GM18909 (cell line): Measurements from ENCODE around the gene DDX31.
"Not testable (repeated sequence)": the region's sequence is repeated elsewhere in the genome, so short reads cannot be mapped to it uniquely, and the experiment has no call there.

ENCODE experiments used
- ATAC-seq: cut with Tn5 transposase; IDR thresholded peaks from one replicate; pipeline ENCODE4 v1.9.1; 2021; ENCODE audit warnings: mild to moderate bottlenecking; ENCODE audit not compliant: unreplicated experiment, poor library complexity

Gene DDX31

GRCh38 chr9:132583584-132584304 is 86.0 kb downstream of the DDX31 start:
- no peak for ATAC-seq

GRCh38 chr9:132582786-132583583 is 86.8 kb downstream of the DDX31 start:
- ATAC-seq = no peak

GRCh38 chr9:132582276-132582785 is 87.5 kb downstream of the DDX31 start, which contains the start of gene BARHL1:
BARHL1 (plus strand) TSS chr9:132582606; CDS start chr9:132582798, 192 bp downstream.
- no peak for ATAC-seq

- ATAC-seq = no peak
Measured at GRCh38 chr9:132579427-132579798, 90.4 kb downstream of the DDX31 start.

GRCh38 chr9:132578367-132578932 is 91.3 kb downstream of the DDX31 start:
- no peak for ATAC-seq

- no peak for ATAC-seq
Measured at GRCh38 chr9:132577119-132577518, 92.7 kb downstream of the DDX31 start.

- ATAC-seq = no peak
Measured at GRCh38 chr9:132575811-132576210, 94.0 kb downstream of the DDX31 start.

- no peak for ATAC-seq
Measured at GRCh38 chr9:132575005-132575609, 94.7 kb downstream of the DDX31 start.

GRCh38 chr9:132572921-132573320 is 96.9 kb downstream of the DDX31 start:
- ATAC-seq = no peak

- ATAC-seq = no peak
Measured at GRCh38 chr9:132571806-132572600, 97.8 kb downstream of the DDX31 start.

GRCh38 chr9:132568787-132569186 is 101.0 kb downstream of the DDX31 start:
- not testable (repeated sequence) for ATAC-seq

- no peak for ATAC-seq
Measured at GRCh38 chr9:132564526-132564925, 105.3 kb downstream of the DDX31 start.

GRCh38 chr9:132562306-132562573 is 107.5 kb downstream of the DDX31 start:
- no peak for ATAC-seq

- ATAC-seq = no peak
Measured at GRCh38 chr9:132560616-132561202, 109.1 kb downstream of the DDX31 start.

- no peak for ATAC-seq
Measured at GRCh38 chr9:132559711-132560110, 110.1 kb downstream of the DDX31 start.

GRCh38 chr9:132557159-132557558 is 112.6 kb downstream of the DDX31 start:
- ATAC-seq = no peak

- no peak for ATAC-seq
Measured at GRCh38 chr9:132556714-132557113, 113.1 kb downstream of the DDX31 start.

- no peak for ATAC-seq
Measured at GRCh38 chr9:132556235-132556634, 113.5 kb downstream of the DDX31 start.

- ATAC-seq = no peak
Measured at GRCh38 chr9:132555528-132555927, 114.3 kb downstream of the DDX31 start.

- ATAC-seq = no peak
Measured at GRCh38 chr9:132554755-132555154, 115.0 kb downstream of the DDX31 start.
